Fibroblast of villous mesenchyme (primary cell): ENCODE measurements around the gene PISD. TPM values are rescaled to one million over a fixed set of nuclear protein-coding genes. Genes with fewer than 3 reads are reported as not detected.

Experiments used
- DNase-seq: peaks from one replicate; pipeline ENCODE4 v3.0.0-alpha.2; 2010; ENCODE audit warnings: low read depth
- H3K4me3 ChIP-seq: 2 replicates; pipeline ENCODE4 v1.5.1; 2011; ENCODE audit warnings: low read depth, mild to moderate bottlenecking, low read length
- total RNA-seq: library from RNA; depleted of rRNA; stranded (reverse); fragments of >200 nt; gene quantifications from 2 replicates; pipeline ENCODE4 v1.2.3, GENCODE V29; 2012
- TF ChIP-seq, protein P1 (sequence below): IDR thresholded peaks from 2 replicates; pipeline ENCODE4 v1.5.1; 2012; ENCODE audit warnings: low read depth, mild to moderate bottlenecking, low read length; ENCODE audit not compliant: insufficient read depth

PISD gene
- total RNA-seq, 1 donor, result 56.6 TPM

DNA sequence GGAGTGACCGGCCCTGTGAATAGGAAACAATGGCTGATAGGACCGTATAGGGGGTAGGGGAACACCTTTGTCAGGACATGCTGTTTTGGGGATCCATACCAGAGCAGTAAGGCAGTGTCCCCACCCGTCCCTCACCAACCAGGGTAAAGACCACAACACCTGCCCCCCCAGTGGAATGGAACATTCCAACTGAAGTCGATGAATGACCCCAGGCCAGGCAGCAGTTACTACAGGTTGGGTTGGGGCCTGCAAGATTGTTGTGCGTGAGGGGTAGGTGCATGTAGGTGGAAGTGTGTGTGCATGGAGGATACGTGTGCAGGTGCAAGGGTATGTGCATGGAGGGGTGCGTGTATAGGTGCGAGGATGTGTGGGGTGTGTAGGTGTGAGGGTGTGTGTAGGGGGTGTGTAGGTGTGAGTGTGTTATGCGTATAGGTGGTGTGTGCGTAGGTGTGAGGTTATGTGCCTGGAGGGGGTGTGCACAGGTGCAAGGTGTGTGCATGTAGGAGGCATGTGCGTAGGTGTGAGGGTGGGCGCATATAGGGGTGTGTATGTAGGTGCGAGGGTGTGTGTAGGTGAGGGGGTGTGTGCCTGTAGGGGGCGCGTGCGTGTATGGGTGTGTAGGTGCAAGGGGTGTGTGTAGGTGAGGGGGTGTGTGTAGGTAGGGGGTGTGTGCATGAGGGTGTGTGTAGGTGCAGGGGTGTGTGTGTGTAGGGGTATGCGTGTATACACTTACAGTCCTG, 32.9 kb downstream of the PISD start:
- TF ChIP-seq, protein P1, sequence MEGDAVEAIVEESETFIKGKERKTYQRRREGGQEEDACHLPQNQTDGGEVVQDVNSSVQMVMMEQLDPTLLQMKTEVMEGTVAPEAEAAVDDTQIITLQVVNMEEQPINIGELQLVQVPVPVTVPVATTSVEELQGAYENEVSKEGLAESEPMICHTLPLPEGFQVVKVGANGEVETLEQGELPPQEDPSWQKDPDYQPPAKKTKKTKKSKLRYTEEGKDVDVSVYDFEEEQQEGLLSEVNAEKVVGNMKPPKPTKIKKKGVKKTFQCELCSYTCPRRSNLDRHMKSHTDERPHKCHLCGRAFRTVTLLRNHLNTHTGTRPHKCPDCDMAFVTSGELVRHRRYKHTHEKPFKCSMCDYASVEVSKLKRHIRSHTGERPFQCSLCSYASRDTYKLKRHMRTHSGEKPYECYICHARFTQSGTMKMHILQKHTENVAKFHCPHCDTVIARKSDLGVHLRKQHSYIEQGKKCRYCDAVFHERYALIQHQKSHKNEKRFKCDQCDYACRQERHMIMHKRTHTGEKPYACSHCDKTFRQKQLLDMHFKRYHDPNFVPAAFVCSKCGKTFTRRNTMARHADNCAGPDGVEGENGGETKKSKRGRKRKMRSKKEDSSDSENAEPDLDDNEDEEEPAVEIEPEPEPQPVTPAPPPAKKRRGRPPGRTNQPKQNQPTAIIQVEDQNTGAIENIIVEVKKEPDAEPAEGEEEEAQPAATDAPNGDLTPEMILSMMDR, result peak; percentile 11
- no peak for DNase-seq

DNA sequence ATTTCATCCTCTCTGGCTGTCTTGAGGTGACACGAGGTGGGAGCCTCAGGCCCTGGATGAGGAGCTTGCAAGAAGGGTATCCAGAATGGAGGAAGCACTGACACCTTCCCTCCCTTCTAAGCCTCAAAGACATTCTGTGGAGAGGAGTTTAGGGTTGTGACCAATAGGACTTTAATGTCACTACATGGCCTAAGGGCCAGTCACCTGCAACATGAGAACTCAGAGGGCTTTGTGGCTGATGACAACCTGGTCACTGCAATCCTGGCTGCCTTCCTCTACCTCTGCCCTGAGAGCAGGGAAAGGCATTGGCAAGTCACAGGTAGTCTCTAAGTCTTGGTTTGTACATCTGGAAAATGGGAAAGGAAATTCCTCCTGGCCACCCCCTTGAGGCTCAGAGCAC, 33.7 kb downstream of the PISD start:
- DNase-seq, result no peak
- TF ChIP-seq, protein P1, result no peak
- peak overlapping the region; percentile 89 for H3K4me3 ChIP-seq

More for the DNA sequence above, 32.9 kb downstream of the PISD start:
- peak overlapping the region; percentile 89 for H3K4me3 ChIP-seq

DNA sequence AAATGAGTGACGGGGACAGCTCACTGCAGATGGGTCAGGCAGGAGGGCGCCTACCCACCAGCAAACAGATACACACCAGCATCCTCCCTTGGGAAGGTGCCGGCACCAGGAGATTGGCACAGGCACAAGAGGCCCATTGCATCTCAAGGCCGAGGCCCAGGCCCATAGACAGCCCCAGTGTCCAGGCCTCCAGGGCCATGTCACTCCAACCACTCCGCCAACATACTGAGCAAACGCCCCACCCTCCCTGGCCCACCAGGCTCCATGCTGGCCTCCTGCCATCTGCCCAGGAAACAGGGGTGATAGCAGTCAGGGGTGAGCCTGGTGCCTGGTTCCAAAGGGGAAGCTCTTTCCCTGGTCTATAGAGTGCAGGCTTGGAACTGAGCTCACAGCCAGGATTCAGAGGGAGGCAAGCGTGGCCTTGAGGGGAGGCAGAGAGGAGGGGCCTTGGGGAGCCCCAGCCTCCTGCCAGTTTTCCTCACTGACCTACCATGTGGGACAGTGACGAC, 34.7 kb downstream of the PISD start:
- no peak for DNase-seq
- TF ChIP-seq, protein P1, result no peak
- no peak overlapping the region for H3K4me3 ChIP-seq

DNA sequence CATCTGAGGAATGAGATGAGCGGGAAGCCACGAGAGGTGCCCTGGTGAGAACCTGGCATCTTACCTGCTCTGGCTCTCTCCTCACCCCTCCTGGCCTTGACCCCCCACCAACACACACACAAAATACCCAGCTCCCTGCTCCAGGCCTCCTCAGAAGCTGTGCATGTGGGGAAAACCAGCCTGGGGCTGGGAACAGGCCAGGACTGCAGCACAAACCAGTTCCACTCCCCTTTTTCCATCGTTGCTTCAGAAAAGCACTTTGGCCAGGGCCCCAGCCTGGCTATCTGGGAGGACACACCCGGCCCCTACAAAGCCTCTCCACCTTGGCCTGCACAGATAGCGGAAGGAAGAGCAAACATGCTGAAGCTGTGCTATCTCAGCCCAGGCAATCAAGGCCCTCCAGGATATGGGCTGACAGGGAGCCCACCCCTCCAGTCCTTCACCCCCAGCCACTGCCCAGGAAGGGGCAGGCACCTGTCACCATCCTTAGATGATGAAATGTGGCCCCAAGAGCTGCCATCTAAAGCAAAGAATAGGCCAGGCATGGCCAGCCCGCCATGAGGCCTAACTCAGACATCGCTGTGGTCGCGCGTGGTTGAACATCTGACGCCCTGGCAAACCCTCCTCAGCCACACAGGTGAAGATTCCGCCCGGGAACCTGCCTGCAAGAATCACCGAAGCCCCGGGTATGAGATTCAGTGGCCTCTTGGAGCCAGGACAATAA, 35.4 kb downstream of the PISD start:
- no peak for DNase-seq
- TF ChIP-seq, protein P1, result no peak
- H3K4me3 ChIP-seq, result no peak overlapping the region

DNA sequence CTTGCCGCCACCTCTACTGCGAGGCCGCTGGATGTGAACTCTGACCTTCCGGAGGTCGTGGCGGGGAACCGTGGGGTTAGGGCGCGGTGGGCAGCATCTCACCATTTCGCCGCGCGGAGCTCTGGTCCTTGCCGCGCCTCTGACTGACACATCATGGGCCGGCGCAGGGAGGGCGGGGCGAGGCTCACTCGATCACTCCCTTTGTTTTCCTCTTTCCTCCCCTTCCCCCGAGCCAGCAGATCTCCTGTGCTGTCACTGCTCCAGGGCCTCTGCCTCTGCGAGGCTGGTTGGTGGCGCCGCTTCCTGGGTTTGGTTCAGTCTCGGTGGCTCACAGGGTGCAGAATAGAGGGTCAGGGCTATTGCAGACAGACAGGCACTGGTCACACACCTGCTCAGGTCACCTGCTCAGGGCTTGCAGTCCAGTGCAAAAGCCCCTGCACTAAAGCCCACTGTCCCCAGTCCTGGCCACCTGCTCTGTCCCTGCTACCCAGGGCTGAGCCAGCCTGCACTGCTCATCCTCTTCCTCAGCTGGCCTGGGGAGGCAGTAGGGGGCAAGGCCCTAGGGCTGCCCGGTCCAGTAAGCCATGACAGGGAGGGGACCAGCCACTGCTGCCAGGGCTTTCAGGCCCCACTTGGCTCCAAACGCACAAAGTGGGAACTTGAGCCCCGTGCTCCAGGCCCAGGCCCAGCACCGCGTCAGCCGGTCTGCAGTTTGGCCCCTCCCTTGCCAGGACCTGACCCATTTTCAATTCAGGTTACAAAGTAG, 36.2 kb downstream of the PISD start:
- H3K4me3 ChIP-seq, result peak overlapping the region; percentile 13
- peak; percentile 52 for DNase-seq
- TF ChIP-seq, protein P1, result no peak

DNA sequence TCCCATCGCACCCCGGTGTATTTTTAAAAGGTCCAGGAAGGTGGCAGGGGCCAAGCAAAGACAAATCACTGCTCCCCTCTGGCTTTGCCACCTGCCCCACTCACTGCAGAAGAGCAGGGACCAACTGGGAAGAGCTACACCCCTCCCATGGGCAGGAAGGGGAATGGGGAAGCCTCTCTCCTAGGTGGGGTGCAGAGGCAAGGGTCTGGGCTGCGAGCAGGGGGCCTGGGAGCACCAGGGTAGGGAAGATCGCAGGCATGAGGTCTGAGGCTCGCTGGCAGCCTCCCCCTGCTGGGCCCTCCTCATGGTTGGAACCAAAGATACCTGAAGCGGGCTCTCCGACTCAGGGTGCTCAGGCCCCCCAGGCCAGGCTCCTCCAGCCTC, 36.8 kb downstream of the PISD start:
- no peak for DNase-seq
- TF ChIP-seq, protein P1, result no peak
- H3K4me3 ChIP-seq, result peak overlapping the region; percentile 13
